GM18519 (cell line): Measurements from ENCODE around the gene IGF1.
"Not testable (repeated sequence)": the region's sequence is repeated elsewhere in the genome, so short reads cannot be mapped to it uniquely, and the experiment has no call there.

Experiments used
- ATAC-seq: cut with Tn5 transposase; IDR thresholded peaks from one replicate; pipeline ENCODE4 v1.9.1; 2021; ENCODE audit warnings: mild to moderate bottlenecking, moderate library complexity; ENCODE audit not compliant: unreplicated experiment, low FRiP score

IGF1 gene

GRCh38 chr12:102399653-102400052, 80.7 kb downstream of the IGF1 start:
- no peak for ATAC-seq

- ATAC-seq = no peak
Observed at GRCh38 chr12:102396276-102396675, 84.1 kb downstream of the IGF1 start.

GRCh38 chr12:102394200-102394599, 86.2 kb downstream of the IGF1 start:
- no peak for ATAC-seq

GRCh38 chr12:102390068-102390467, 90.3 kb downstream of the IGF1 start:
- ATAC-seq = no peak

- no peak for ATAC-seq
Observed at GRCh38 chr12:102388469-102388868, 91.9 kb downstream of the IGF1 start.

DNA sequence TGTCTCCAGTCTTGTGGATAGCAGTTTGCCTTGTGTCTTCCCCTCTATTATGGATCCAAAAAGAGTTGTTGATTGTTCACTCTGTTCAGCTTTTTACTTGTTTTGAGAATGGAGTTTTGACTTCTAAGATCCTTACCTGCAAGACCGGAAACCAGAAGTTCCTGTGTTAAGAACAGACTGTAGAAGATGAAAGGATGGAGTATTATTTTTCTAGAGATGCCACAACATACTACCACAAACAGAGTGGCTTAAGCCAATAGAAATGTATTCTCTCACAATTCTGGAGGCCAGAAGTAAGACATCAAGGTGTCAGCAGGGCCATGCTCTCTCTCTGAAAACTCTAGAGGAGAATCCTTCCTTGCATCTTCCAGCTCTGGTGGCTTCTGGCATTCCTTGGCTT, 95.0 kb downstream of the IGF1 start:
- ATAC-seq = no peak

GRCh38 chr12:102379346-102380162, 100.8 kb downstream of the IGF1 start:
- ATAC-seq = no peak

DNA sequence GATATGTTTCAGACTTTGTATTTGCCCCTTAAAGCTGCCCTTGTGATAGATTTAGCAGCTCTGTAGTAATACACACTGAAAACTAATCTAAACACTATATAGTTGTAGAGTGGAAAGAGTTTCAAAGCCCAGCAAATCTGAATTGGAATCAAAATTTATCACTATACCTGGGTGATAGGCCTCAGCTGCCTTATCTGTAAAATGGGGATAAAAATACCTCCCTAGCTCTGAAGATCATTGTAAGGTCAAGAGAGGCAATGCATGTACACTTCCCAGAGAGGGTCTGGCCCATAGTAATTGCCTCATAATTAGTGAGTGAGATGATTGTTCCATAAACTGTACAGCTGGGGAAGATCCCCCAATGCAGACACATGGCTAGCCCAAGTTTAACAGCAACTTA, 103.6 kb downstream of the IGF1 start:
- no peak for ATAC-seq

DNA sequence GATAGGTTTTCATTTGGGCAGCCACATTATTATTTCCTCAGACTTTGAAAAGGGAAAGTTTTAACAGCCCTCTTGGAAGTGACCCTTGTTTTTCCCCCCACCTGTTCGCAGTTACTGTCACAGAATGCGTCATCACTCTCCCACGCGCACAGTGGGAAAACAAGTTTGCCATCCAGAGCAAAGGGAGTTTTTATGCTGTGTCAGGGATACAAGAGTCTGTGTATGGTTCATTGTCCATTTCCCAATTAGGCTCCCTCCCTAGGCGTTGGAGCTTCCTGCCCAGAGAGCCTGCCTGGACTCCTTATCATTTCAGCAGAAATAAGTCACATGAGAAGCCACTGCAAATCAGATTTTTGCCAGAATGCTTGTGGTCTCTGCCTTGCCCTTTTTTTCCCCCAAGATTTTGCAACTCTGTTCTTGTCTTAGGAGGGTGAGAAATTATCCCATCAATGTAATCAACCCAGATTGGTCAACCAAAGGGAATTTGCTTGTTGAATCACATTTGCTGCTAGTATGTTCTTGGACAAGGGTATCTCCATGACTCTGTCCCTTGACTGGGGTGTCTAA, 104.1 kb downstream of the IGF1 start:
- no peak for ATAC-seq

DNA sequence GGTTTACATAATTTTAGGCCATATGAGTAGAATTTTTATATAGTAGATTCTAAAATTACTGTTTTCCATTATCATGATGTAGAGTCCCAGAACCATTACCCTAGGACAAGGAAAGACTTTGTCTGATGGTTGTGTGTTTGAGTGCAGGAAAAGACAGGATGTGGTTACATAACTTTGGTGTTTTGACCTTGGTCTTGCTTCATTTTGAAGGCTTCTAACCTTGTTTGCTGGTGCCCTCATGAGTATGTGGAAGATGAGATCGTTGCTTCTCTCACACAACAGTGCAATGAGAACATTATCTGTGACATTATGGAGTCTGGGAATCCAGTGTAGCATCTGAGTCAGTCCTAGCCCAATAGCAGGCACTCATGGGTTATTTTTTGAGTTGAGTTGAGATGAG, 106.2 kb downstream of the IGF1 start:
- no peak for ATAC-seq

- no peak for ATAC-seq
Observed at GRCh38 chr12:102372087-102372486, 108.3 kb downstream of the IGF1 start.

DNA sequence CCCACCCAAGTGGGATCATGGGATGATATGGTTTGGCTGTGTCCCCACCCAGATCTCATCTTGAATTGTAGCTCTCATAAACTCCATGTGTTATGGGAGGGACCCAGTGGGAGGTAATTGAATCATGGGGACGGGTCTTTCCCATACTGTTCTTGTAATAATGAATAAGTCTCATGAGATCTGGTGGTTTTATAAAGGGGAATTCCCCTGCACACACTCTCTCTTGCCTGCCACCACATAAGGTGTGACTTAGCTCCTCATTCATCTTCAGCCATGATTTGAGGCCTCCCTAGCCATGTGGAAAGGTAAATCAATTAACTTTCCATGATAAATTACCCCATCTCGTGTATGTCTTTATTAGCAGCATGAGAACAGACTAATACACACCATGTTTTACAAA, 109.2 kb downstream of the IGF1 start:
- ATAC-seq = no peak

DNA sequence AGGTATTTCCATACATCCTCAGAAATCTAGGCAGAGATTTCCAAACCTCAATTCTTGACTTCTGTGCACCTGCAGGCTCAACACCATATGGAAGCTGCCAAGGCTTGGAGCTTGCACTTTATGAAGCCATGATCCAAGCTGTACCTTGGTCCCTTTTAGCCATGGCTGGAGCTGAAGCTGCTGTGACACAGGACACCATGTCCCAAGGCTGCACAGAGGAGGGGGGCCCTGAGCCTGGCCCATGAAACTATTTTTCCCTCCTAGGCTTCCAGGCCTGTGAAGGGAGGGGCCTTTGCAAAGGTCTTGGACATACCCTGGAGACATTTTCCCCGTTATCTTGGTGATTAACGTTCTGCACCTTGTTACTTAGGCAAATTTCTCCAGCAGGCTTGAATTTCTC, 110.5 kb downstream of the IGF1 start:
- ATAC-seq = no peak

- ATAC-seq = no peak
Observed at GRCh38 chr12:102365365-102365764, 115.0 kb downstream of the IGF1 start.

DNA sequence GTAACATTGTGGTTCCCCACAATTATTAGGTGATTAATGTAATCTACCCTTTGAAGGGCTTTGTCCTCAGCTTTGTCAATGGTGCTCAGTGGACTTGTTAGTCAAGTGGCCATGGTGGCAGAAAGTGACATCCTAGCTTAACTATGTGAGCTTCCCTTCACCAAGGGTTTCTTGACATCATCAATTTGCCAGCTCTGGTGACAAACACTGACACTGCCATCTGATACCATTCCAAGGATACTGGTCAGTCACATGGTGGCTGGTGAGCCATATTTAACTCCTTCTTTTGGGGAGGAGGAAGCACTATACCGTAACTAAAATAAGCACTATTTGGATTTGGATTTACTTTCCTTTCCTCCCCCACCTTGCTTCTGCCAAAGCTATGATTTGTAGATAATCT, 115.7 kb downstream of the IGF1 start:
- no peak for ATAC-seq

DNA sequence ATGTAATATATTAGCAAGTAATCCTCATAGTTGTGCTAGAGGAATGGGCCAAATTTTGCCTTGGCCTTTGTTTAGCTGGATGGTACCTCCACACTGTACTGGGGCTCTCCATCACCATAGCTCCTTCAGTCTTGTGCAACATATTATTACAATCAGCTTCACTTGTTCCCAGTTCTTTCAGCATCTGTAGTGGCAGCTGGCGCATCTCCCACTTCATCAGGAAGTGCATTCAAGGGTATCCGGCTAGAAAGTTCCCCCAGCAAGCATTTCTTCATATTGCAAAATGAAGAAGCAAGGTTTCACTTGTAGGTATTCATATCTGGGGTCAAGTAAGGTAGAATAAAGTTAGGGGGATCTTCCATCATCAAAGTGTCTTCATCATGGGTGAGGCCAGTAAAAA, 123.7 kb downstream of the IGF1 start:
- ATAC-seq = no peak

DNA sequence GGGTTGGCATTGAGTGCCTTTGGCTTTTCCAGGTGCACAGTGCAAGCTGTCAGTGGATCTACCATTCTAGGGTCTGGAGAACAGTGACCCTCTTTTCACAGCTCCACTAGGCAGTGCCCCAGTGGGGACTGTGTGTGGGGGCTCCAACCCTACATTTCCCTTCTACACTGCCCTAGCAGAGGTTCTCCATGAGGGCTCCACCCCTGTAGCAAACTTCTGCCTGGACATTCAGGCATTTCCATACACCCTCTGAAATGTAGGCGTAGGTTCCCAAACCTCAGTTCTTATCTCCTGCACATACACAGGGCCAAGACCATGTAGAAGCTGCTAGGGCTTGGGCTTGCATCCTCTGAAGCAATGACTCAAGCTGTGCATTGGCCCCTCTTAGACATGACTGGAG, 126.1 kb downstream of the IGF1 start:
- not testable (repeated sequence) for ATAC-seq

DNA sequence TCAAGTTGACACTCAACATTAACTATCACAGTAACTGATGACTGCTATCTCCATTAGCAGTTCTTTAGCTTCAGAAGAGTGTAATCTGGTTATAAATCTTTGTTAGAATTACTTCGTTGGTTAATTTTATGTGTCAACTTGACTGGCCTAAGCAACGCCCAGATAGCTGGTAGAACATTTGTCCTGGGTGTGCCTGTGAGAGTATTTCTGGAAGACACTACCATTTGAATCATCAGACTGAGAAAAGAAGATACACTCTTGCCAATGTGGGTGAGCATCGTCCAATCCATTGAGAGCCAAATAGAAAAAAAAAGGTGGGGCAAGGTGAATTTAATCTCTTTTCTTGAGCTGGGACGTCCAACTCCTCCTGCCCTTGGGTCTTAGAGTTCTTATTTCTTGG, 129.0 kb downstream of the IGF1 start:
- ATAC-seq = no peak

DNA sequence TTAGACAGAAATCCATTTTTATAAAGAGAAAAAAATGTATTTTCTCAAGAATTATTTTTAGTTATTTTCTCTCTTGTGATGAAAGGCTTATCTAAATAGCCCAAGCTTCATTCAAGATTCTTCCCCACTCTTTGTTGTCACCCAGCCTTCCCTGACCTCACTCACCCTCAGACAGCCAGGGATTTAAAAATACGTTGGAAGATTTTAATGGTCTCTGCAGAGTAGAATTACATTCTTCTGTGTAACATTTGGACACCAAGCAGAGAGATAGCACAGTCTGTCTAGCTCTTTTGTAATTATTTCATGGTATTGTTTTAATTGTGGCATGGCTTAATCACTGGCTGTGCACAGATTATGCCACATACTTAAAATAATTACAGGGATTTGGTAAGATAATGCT, 130.3 kb downstream of the IGF1 start:
- no peak for ATAC-seq

DNA sequence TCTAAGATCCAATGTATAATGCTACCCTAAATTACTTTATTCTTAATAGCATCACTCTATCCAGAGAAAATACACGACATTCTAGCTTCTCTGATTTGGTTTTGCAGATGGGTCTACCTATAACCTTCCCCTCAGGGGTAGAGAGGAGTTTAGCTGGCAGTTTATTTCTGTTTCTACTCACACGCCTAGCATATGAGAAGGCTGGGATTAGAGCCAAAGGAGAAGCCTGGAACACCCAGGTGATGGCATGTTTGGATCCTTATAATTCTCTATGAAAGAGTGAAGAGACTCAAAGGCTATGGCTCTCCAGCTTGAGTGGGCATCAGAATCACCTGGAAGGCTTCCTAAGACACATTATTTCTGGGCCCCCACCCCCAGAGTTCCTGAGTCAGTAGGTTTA, 131.3 kb downstream of the IGF1 start:
- no peak for ATAC-seq

DNA sequence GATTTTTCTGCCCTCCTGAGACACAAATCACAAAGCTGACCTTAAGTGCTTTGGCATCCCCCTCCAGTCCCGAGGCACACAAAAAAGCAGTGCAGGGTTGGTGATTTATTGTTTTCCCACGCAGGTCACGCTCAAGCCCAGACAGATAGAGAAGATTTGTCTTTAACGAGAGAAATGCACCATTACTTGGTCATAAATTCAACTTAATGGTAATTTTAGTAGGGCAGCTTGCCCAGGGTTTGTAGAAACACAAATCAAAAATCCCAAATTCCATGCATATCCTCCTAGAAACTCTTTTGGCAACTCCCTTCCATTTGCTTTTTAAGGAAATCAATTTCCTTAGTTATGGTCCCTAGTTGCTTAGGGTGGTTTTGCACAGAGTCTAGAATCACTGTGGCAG, 132.6 kb downstream of the IGF1 start:
- ATAC-seq = no peak
